ENCODE results near the gene FGF14.

DNA sequence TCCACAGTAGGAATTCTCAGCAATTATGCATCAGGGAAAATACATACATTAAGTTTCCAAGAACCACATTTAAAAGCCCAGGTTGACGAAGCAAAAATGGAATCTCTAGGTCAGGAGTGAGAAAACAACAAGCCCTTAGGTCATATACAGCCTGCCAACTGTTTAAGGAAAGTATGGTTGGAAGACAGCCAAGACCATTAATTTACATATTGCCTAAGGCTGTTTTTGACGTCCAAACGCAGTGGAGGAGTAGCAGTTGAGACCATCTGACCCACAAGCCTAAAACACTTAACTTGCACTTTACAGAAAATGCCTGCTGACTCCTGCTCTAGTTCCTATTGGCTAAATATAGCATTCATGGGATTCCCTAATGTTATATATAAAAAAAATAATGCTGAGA, 650.4 kb downstream of the FGF14 start:
- TF ChIP-seq, protein P1, sequence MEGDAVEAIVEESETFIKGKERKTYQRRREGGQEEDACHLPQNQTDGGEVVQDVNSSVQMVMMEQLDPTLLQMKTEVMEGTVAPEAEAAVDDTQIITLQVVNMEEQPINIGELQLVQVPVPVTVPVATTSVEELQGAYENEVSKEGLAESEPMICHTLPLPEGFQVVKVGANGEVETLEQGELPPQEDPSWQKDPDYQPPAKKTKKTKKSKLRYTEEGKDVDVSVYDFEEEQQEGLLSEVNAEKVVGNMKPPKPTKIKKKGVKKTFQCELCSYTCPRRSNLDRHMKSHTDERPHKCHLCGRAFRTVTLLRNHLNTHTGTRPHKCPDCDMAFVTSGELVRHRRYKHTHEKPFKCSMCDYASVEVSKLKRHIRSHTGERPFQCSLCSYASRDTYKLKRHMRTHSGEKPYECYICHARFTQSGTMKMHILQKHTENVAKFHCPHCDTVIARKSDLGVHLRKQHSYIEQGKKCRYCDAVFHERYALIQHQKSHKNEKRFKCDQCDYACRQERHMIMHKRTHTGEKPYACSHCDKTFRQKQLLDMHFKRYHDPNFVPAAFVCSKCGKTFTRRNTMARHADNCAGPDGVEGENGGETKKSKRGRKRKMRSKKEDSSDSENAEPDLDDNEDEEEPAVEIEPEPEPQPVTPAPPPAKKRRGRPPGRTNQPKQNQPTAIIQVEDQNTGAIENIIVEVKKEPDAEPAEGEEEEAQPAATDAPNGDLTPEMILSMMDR (IDR thresholded peaks at IDR 0.05; ENCODE audit: insufficient read depth, low read depth, low read length): no peak
- no peak for TF ChIP-seq EZH2 (IDR thresholded peaks at IDR 0.05; ENCODE audit: insufficient read depth, low read length)

All from astrocyte (in vitro differentiated cells and primary cell).